ENCODE measurements around the gene MS4A12. TPM values are rescaled to one million over a fixed set of nuclear protein-coding genes. Genes with fewer than 3 reads are reported as not detected.
"Not testable (repeated sequence)": the region's sequence is repeated elsewhere in the genome, so short reads cannot be mapped to it uniquely, and the experiment has no call there.

The MS4A12 gene
- total RNA-seq, 2 experiments from 2014 or later = 1.8 TPM; not detected in 1

GRCh38 chr11:60504219-60504905, 11.8 kb downstream of the MS4A12 start:
- CTCF ChIA-PET (ENCODE audit: unreplicated experiment) = no interaction called here
- intact Hi-C loops (cut with micrococcal nuclease; ENCODE audit: unreplicated experiment) = no loop called here
- no TSS peak for BruUV-seq (replicated peaks)
- Histone ChIP-seq H2AFZ (ENCODE audit: low read length) (no peak overlapping the region), H3K27ac (ENCODE audit: low read depth, low read length, poor library complexity, severe bottlenecking) (no peak overlapping the region), H3K9me2 (ENCODE audit: insufficient read depth, low read length) (no peaks in the 10 kb centered on the region), H3K4me1 (ENCODE audit: insufficient read depth, low read length, poor library complexity, severe bottlenecking) (peaks cover 16% of the 10 kb centered on the region), H3K79me2 (ENCODE audit: insufficient read depth, low read depth, low read length) (no peaks in the 10 kb centered on the region), H4K20me1 (ENCODE audit: insufficient read depth, low read length) (no peaks in the 10 kb centered on the region), H3K4me3 (ENCODE audit: low read depth, low read length, poor library complexity, severe bottlenecking) (no peak overlapping the region), H3K36me3 (ENCODE audit: insufficient read depth, low read length) (peaks cover 4% of the 10 kb centered on the region; the same call in 1 of the 2 replicates), H3K4me2 (ENCODE audit: low read length) (no peak overlapping the region), H3K9me3 (ENCODE audit: low read length) (no peaks in the 10 kb centered on the region; the same call in 1 of the 2 replicates)
- TF ChIP-seq EZH2phosphoT487 (IDR thresholded peaks at IDR 0.05; ENCODE audit: borderline replicate concordance, low read depth, low read length) (no peak), CTCF (conservative IDR thresholded peaks at IDR 0.05; ENCODE audit: low read length) (no peak)
- POLR2A ChIA-PET = interaction anchor here (0.6 to 1.0 kb wide), 2 partner anchors 10 to 14 kb away, joined by 3 read pairs; no protein-coding TSS in a partner anchor
- DNase-seq (ENCODE audit: low spot score) = no peak

DNA sequence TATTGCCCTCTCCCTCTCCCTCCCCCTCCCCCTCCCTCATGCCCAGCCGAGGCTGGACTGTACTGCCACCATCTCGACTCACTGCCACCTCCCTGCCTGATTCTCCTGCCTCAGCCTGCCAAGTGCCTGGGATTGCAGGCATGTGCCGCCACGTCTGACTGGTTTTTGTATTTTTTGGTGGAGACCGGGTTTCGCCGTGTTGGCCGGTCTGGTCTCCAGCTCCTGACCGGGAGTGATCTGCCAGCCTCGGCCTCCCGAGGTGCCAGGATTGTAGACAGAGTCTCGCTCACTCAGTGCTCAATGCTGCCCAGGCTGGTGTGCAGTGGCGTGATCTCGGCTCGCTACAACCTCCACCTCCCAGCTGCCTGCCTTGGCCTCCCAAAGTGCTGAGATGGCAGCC, 17.0 kb downstream of the MS4A12 start:
- H3K9me2 ChIP-seq (ENCODE audit: insufficient read depth, low read length); CTCF ChIA-PET (ENCODE audit: unreplicated experiment); H3K9me3 ChIP-seq (ENCODE audit: low read length); H3K27ac ChIP-seq (ENCODE audit: low read depth, low read length, poor library complexity, severe bottlenecking); H3K4me2 ChIP-seq (ENCODE audit: low read length); DNase-seq (ENCODE audit: low spot score); H3K79me2 ChIP-seq (ENCODE audit: insufficient read depth, low read depth, low read length); BruUV-seq (replicated peaks); H3K4me3 ChIP-seq (ENCODE audit: low read depth, low read length, poor library complexity, severe bottlenecking); H3K36me3 ChIP-seq (ENCODE audit: insufficient read depth, low read length); H2AFZ ChIP-seq (ENCODE audit: low read length); H4K20me1 ChIP-seq (ENCODE audit: insufficient read depth, low read length); intact Hi-C loops (cut with micrococcal nuclease; ENCODE audit: unreplicated experiment): not testable (repeated sequence)
- POLR2A ChIA-PET = interaction anchor here (0.8 kb wide), 2 partner anchors 10 to 86 kb away, joined by 3 read pairs; no protein-coding TSS in a partner anchor
- H3K4me1 ChIP-seq (ENCODE audit: insufficient read depth, low read length, poor library complexity, severe bottlenecking) = peaks cover 11% of the 10 kb centered on the region

- H3K9me3 ChIP-seq (ENCODE audit: low read length); H3K4me3 ChIP-seq (ENCODE audit: low read depth, low read length, poor library complexity, severe bottlenecking); H4K20me1 ChIP-seq (ENCODE audit: insufficient read depth, low read length); intact Hi-C loops (cut with micrococcal nuclease; ENCODE audit: unreplicated experiment); H3K79me2 ChIP-seq (ENCODE audit: insufficient read depth, low read depth, low read length); DNase-seq (ENCODE audit: low spot score); BruUV-seq (replicated peaks); H3K36me3 ChIP-seq (ENCODE audit: insufficient read depth, low read length); H3K27ac ChIP-seq (ENCODE audit: low read depth, low read length, poor library complexity, severe bottlenecking); H3K9me2 ChIP-seq (ENCODE audit: insufficient read depth, low read length); H3K4me2 ChIP-seq (ENCODE audit: low read length); CTCF ChIA-PET (ENCODE audit: unreplicated experiment); H2AFZ ChIP-seq (ENCODE audit: low read length); POLR2A ChIA-PET: not testable (repeated sequence)
- H3K4me1 ChIP-seq (ENCODE audit: insufficient read depth, low read length, poor library complexity, severe bottlenecking) = peaks cover 11% of the 10 kb centered on the region
These were observed 17.6 kb downstream of the MS4A12 start for GRCh38 chr11:60510209-60510608.
